ENCODE results near the gene GNPDA2. TPM values are rescaled to one million over a fixed set of nuclear protein-coding genes. Genes with fewer than 3 reads are reported as not detected.

Gene GNPDA2
- total RNA-seq, 1 experiment from 2014 or later, result 31.7 TPM

- no peak for DNase-seq (ENCODE audit: extremely low read depth, low read depth)
Measured at GRCh38 chr4:44684648-44685047, 41.7 kb downstream of the GNPDA2 start.

GRCh38 chr4:44679060-44679459 is 47.3 kb downstream of the GNPDA2 start:
- DNase-seq (ENCODE audit: extremely low read depth, low read depth), result no peak

GRCh38 chr4:44678094-44679041 is 48.0 kb downstream of the GNPDA2 start, which contains the start of gene GUF1:
GUF1 (plus strand) TSS chr4:44678420; CDS start chr4:44678623, 203 bp downstream.
- peak; percentile 81 for DNase-seq (ENCODE audit: extremely low read depth, low read depth)

GRCh38 chr4:44675366-44675765 is 51.0 kb downstream of the GNPDA2 start:
- no peak for DNase-seq (ENCODE audit: extremely low read depth, low read depth)

GRCh38 chr4:44674471-44674870 is 51.9 kb downstream of the GNPDA2 start:
- DNase-seq (ENCODE audit: extremely low read depth, low read depth), result no peak

- no peak for DNase-seq (ENCODE audit: extremely low read depth, low read depth)
Measured at GRCh38 chr4:44671636-44672035, 54.7 kb downstream of the GNPDA2 start.

GRCh38 chr4:44670506-44671199 is 55.7 kb downstream of the GNPDA2 start:
- no peak for DNase-seq (ENCODE audit: extremely low read depth, low read depth)

- DNase-seq (ENCODE audit: extremely low read depth, low read depth), result no peak
Measured at GRCh38 chr4:44668526-44668925, 57.8 kb downstream of the GNPDA2 start.

GRCh38 chr4:44663539-44664263 is 62.7 kb downstream of the GNPDA2 start:
- no peak for DNase-seq (ENCODE audit: extremely low read depth, low read depth)

GRCh38 chr4:44662623-44663005 is 63.7 kb downstream of the GNPDA2 start:
- DNase-seq (ENCODE audit: extremely low read depth, low read depth), result no peak

- no peak for DNase-seq (ENCODE audit: extremely low read depth, low read depth)
Measured at GRCh38 chr4:44661940-44662622, 64.3 kb downstream of the GNPDA2 start.

GRCh38 chr4:44660396-44660795 is 66.0 kb downstream of the GNPDA2 start:
- no peak for DNase-seq (ENCODE audit: extremely low read depth, low read depth)

- no peak for DNase-seq (ENCODE audit: extremely low read depth, low read depth)
Measured at GRCh38 chr4:44652002-44652401, 74.4 kb downstream of the GNPDA2 start.

Other genes starting within 250 kb of the GNPDA2 start
- not detected in 2 replicates for gene YIPF7, start 74.9 kb downstream of the GNPDA2 start, total RNA-seq (2014; rRNA removed; shearing (Covaris generic))
- gene GUF1, start 48.1 kb downstream of the GNPDA2 start, total RNA-seq (2014; rRNA removed; shearing (Covaris generic)), result 28.6 and 28.9 TPM in 2 replicates